Jurkat, Clone E6-1 (cell line): ENCODE measurements around the gene MAP2K3.

Source experiments
- DNase-seq: peaks from one replicate; pipeline ENCODE4 v3.0.0-alpha.2; 2011; ENCODE audit warnings: low read depth, low spot score
- H3K4me3 ChIP-seq: 2 replicates; pipeline ENCODE4 v1.5.1; 2011; ENCODE audit warnings: mild to moderate bottlenecking, low read length, control low read depth, moderate library complexity

MAP2K3 gene

DNA sequence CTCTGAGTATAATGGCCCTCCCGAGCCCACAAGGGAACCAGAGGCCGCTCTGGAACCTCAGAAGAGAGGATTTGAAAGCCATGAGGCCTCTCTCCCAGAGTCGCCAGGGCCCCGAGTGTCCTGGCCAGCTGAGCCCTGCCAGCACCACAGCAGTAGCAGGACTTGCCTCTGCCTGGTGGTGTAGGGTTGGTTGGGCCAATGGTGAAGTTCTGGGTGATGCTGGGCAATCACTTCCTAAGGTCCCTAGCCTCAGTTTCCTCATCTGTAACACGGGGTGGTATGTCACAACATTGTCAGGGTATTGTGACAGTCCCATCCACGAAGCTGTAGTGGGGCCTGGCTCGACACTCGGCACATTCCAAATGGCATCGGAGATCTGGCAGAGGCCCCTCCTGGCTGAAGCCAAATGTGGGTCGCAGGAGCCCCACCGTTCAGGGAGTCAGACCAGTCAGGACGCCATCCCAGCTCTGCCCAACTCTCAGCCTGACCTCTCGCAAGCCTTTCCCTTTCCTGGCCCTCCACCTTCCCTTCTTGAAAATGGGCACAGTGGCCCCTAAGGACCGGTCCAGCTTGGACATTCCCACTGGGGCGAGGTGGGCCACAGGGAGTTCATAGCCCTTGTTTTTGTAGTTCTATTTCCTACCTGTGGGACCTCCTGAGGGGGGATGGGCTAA is 33.0 kb upstream of the MAP2K3 start:
- DNase-seq = no peak
- H3K4me3 ChIP-seq = no peak overlapping the region

- peak overlapping the region; percentile 27 for H3K4me3 ChIP-seq
- DNase-seq = no peak
Measured at GRCh38 chr17:21252289-21252795, 32.2 kb upstream of the MAP2K3 start.

DNA sequence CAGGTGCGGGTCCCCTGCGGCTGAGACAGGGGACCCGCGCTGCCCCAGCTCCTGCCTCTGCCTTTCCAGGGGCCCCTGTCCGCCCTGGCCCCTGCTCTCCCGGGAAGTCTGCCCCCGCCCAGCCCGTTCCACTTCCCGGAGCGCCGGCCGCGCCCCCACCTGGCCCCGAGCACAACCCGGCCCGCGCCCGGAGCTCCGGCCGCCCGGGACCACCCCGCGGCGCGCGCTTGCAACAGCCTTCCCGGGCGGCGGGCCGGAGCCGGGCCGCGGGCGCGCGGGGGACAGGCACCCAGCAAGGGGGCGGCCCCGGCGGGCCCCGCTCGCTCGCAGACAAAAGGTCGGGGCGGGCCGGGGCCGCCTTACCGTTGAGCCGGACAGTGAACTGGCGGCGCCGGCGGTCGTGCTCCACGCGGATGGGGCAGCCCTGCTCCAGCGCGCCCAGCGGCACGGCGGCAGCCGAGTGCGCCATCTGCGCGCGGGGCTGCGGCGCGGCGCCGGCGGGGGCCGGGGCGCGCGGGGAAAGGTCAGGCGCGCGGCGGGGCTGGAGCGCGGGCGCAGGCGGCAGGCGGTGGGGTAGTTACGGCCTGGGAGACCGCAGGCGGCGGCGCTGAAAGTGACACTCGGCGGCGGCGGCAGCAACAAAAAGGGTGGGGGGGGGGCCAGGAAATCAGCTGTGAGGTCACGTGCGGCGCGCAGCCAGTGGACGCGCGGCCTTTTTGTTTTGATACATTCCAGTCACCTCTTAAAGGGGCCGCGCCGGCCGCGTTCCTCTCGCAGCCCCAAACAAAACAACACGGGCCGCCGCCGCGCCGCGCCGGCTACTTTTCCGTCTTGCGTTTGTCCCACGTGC is 31.5 kb upstream of the MAP2K3 start, which contains the start of gene NATD1:
NATD1 (minus strand) TSS at position 615 of the 850 bp plus-strand sequence; CDS start at position 469, 146 bp downstream.
- H3K4me3 ChIP-seq = peak within 1 kb of the TSS; percentile 50
- DNase-seq = peak; percentile 69

- no peak for DNase-seq
- H3K4me3 ChIP-seq = peak overlapping the region; percentile 50
Measured at GRCh38 chr17:21253646-21254441, 30.7 kb upstream of the MAP2K3 start.

- H3K4me3 ChIP-seq = no peak overlapping the region
- DNase-seq = no peak
Measured at GRCh38 chr17:21258593-21258992, 25.9 kb upstream of the MAP2K3 start.

- no peak for DNase-seq
- no peak overlapping the region for H3K4me3 ChIP-seq
Measured at GRCh38 chr17:21262259-21262993, 22.1 kb upstream of the MAP2K3 start.

DNA sequence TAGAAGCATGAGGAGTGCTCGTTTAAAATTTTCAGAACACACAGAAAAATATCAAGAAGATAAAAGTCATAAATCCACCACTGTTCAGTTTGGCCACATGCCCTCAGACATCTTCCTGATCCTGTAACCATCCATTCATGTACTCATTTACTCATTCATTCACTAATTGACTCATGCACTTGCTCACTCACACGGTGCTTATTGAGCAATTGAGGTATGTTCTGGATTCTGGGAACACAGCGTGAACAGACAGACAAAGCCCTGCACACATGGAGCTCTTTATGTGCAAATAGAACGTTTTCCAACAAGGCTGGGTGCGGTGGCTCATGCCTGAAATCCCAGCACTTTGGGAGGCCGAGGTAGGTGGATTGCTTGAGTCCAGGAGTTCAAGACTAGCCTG is 21.1 kb upstream of the MAP2K3 start:
- DNase-seq = no peak
- H3K4me3 ChIP-seq = no peak overlapping the region

DNA sequence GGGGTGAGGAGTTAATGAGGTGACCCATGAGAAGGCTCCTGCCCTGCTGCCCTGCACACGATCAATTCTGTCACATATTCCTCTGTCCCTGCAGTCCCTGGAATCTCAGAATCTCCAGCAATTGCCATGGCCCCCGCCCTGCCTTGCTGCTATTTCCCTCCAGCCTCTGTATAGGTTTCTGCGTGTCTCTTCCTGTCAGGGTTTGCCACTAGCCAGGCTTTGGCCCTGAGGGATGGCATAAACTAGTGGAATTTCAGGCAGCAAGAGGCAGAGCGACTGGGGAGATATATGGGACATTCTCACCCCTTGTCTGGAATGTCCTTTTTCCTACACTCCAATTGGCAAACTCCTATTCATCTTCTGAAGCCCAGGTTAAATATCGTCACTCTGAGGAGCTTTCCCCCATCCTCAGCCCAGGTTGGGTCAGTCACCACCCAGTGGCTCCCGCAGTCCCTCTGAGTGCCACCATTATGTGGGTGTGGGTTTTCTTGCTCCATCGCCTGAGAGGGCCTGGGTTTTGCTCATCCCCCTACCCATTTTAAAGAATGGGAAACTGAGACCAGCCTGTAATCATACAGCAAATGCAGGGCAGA is 15.8 kb upstream of the MAP2K3 start:
- DNase-seq = no peak
- H3K4me3 ChIP-seq = no peak overlapping the region

GRCh38 chr17:21269394-21269793 is 15.1 kb upstream of the MAP2K3 start:
- no peak overlapping the region for H3K4me3 ChIP-seq
- no peak for DNase-seq

DNA sequence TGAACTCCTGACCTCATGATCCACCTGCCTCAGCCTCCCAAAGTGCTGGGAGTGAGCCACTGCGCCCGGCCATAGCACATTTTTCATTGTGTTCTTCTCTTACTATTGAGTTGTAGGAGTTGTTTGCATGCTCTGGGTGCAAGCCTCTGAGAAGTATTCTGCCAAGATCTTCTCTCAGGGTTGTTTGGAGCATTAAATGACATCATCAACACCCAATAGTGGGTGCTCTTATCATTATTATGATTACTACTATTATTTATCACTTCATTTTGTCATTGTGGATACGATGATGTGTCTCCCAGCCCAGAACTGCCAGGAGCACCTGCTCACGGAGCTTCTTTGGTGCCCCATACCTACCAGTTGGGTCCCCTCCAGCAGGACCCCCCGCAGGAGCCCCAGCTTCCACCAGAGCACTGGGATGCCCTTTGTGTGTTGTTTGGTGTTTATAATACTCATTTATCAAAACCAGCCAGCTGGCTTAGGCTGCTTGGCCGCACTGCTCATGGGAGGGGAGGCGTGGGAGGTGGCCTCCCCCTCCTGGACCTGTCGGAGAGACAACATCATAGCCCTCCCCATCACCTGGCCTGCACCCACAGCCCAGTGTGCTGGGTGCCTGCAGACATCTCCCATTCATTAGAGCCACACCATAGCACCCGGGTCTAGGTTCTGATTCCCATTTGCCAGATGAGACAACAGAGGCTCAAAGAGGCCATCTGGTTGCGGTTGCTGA is 12.9 kb upstream of the MAP2K3 start:
- DNase-seq = no peak
- no peak overlapping the region for H3K4me3 ChIP-seq

- H3K4me3 ChIP-seq = no peak overlapping the region
- no peak for DNase-seq
Measured at GRCh38 chr17:21272250-21272649, 12.3 kb upstream of the MAP2K3 start.

GRCh38 chr17:21272881-21273792 is 11.4 kb upstream of the MAP2K3 start:
- no peak for DNase-seq
- no peak overlapping the region for H3K4me3 ChIP-seq

- no peak for DNase-seq
- H3K4me3 ChIP-seq = peak overlapping the region; percentile 67
Measured at GRCh38 chr17:21275047-21275578, 9.4 kb upstream of the MAP2K3 start.

GRCh38 chr17:21275579-21276263 is 8.8 kb upstream of the MAP2K3 start:
- peak; percentile 67 for DNase-seq
- H3K4me3 ChIP-seq = peak overlapping the region; percentile 67

- no peak for DNase-seq
- peak overlapping the region; percentile 67 for H3K4me3 ChIP-seq
Measured at GRCh38 chr17:21276264-21276588, 8.3 kb upstream of the MAP2K3 start.

DNA sequence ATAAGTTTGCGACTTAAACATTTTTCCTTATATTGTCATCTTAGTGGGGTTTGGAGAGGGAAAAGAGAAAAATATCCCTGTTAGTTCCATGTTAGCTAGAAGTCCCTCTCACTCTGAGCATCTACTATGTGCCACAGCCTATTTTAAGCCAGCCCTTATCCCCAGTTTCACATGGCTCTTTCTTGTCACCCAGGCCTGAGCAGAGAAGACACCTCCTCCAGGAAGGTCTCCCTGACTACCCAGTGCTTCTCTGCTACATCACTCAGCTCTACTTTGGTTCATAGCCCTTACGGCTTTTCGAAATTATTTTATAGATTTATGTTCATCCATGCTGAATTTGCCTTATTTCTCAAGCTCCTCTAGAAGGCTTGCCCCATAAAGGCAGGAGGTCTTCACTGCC is 7.2 kb upstream of the MAP2K3 start:
- H3K4me3 ChIP-seq = no peak overlapping the region
- no peak for DNase-seq
